Natural killer cell (primary cell): ENCODE results near the gene SEC61B. TPM values are rescaled to one million over a fixed set of nuclear protein-coding genes. Genes with fewer than 3 reads are reported as not detected.
"Not testable (repeated sequence)": the region's sequence is repeated elsewhere in the genome, so short reads cannot be mapped to it uniquely, and the experiment has no call there.

Experiments used
- ATAC-seq, 3 donors: fragments of 150-1000 bp in 2 of 3; fragments of 200-7000 bp in 1 of 3; cut with Tn5 transposase; 1 replicate in 1 of 3; 2 replicates in 2 of 3; pipeline ENCODE4 v1.10.0; 2021; ENCODE audit warnings: mild to moderate bottlenecking in 2 of 3, moderate library complexity in 2 of 3
- DNase-seq, 2 donors: peaks; one replicate each; pipeline versions ENCODE4 v3.0.0 to v3.0.0-alpha.2; 2013 to 2021; ENCODE audit warnings: mixed read lengths in 1 of 2
- H3K27ac ChIP-seq: one replicate; pipeline ENCODE4 v1.5.1; 2013; ENCODE audit warnings: mild to moderate bottlenecking, low read length
- H3K27me3 ChIP-seq: one replicate; pipeline ENCODE4 v1.6.1; 2013; ENCODE audit warnings: low read length; ENCODE audit not compliant: control insufficient read depth, insufficient read depth
- H3K36me3 ChIP-seq: one replicate; pipeline ENCODE4 v1.6.1; 2013; ENCODE audit warnings: low read length; ENCODE audit not compliant: control insufficient read depth, insufficient read depth
- H3K4me1 ChIP-seq: one replicate; pipeline ENCODE4 v1.6.1; 2013; ENCODE audit warnings: low read length; ENCODE audit not compliant: control insufficient read depth, insufficient read depth
- H3K4me3 ChIP-seq: one replicate; pipeline ENCODE4 v1.5.1; 2013; ENCODE audit warnings: low read length
- H3K9me3 ChIP-seq: one replicate; pipeline ENCODE4 v1.6.1; 2013; ENCODE audit warnings: low read length; ENCODE audit not compliant: control insufficient read depth, insufficient read depth
- H3K27ac Mint-ChIP-seq, 2 donors: one replicate each; pipeline ENCODE4 v1.8.0; 2022; ENCODE audit warnings: mild to moderate bottlenecking in 2 of 2, mixed read lengths in 2 of 2, moderate library complexity in 1 of 2
- H3K27me3 Mint-ChIP-seq, 2 donors: one replicate each; pipeline ENCODE4 v1.8.0; 2022; ENCODE audit warnings: low read depth in 2 of 2, mixed read lengths in 2 of 2
- H3K36me3 Mint-ChIP-seq: one replicate; pipeline ENCODE4 v1.8.0; 2022; ENCODE audit warnings: mixed read lengths
- H3K4me1 Mint-ChIP-seq, 2 donors: one replicate each; pipeline ENCODE4 v1.8.0; 2022; ENCODE audit warnings: mixed read lengths in 2 of 2
- H3K4me3 Mint-ChIP-seq: one replicate; pipeline ENCODE4 v1.8.0; 2022; ENCODE audit warnings: mild to moderate bottlenecking, moderate library complexity, mixed read lengths
- H3K9me3 Mint-ChIP-seq, 2 donors: one replicate each; pipeline ENCODE4 v1.8.0; 2022; ENCODE audit warnings: mixed read lengths in 2 of 2
- WGBS: methylation state at CpG from one replicate; pipeline ENCODE4 v1.1.7; 2013; ENCODE audit warnings: missing lambda C conversion rate; ENCODE audit not compliant: insufficient coverage; 5-methylcytosine and 5-hydroxymethylcytosine counted together
- intact Hi-C: fragments of 100-400 bp; cut with micrococcal nuclease; formaldehyde crosslinking; loops from one replicate; pipeline ENCODE4 v1.14.2; 2022
- total RNA-seq, 4 donors: library from RNA; stranded (reverse); fragments of 120-200 nt in 1 of 4; gene quantifications; one replicate each; pipeline versions ENCODE4 v1.2.3 to v1.2.4, GENCODE V29; 2013 to 2022
- TF ChIP-seq, protein P1 (sequence below): fragments of 200-600 bp; IDR thresholded peaks from one replicate; pipeline ENCODE4 v1.8.0; 2022; ENCODE audit warnings: antibody characterized with exemption

Gene SEC61B
- total RNA-seq, 3 donors from 2014 or later (not counting 1 experiment from before 2014, with no cell fraction given), result 78.9 to 95.1 (median 93.8) TPM

GRCh38 chr9:99235926-99236634 is 14.0 kb downstream of the SEC61B start:
- Mint-ChIP-seq H3K36me3 (no peaks in the 10 kb centered on the region), H3K4me1 (peaks cover 8 to 13% of the 10 kb centered on the region in 2 donors), H3K9me3 (no peaks in the 10 kb centered on the region), H3K27ac (peak overlapping the region; percentile 62 to 80), H3K27me3 (no peaks in the 10 kb centered on the region), H3K4me3 (no peak overlapping the region)
- peaks cover 25% of the 10 kb centered on the region for H3K36me3 ChIP-seq
- intact Hi-C loops, result no loop called here
- no peaks in the 10 kb centered on the region for H3K9me3 ChIP-seq
- peaks cover 4% of the 10 kb centered on the region for H3K4me1 ChIP-seq
- TF ChIP-seq, protein P1, sequence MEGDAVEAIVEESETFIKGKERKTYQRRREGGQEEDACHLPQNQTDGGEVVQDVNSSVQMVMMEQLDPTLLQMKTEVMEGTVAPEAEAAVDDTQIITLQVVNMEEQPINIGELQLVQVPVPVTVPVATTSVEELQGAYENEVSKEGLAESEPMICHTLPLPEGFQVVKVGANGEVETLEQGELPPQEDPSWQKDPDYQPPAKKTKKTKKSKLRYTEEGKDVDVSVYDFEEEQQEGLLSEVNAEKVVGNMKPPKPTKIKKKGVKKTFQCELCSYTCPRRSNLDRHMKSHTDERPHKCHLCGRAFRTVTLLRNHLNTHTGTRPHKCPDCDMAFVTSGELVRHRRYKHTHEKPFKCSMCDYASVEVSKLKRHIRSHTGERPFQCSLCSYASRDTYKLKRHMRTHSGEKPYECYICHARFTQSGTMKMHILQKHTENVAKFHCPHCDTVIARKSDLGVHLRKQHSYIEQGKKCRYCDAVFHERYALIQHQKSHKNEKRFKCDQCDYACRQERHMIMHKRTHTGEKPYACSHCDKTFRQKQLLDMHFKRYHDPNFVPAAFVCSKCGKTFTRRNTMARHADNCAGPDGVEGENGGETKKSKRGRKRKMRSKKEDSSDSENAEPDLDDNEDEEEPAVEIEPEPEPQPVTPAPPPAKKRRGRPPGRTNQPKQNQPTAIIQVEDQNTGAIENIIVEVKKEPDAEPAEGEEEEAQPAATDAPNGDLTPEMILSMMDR, result no peak
- 12% methylated on average over 4 of the region's 7 CpGs for WGBS
- no peaks in the 10 kb centered on the region for H3K27me3 ChIP-seq
- peak overlapping the region; percentile 62 for H3K27ac ChIP-seq
- no peak overlapping the region for H3K4me3 ChIP-seq
- peak in 1 of 2 donors; percentile 14 for DNase-seq
- ATAC-seq, result peak; percentile 65 to 76 (median 74)

DNA sequence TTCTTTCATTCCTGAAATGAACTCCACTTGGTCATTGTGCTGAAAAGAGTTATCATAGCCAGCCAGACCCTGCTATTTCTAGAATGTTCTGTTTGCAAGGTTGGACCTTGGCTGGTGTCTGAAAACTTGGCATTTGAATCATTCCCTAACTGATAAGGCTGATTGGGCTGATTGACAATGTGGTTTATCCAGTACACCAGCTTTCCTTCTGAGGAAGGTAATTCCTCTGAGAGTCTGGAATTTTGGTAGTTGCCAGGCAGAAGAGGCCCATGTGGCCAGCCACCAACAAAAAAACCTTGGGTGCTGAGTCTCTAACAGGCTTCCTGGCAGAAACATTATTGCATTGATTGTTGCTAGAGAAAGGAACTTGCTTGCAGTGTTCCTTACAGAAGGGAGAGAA is 15.3 kb downstream of the SEC61B start:
- intact Hi-C loops, result no loop called here
- H3K4me1 Mint-ChIP-seq, result peaks cover 8% of the 10 kb centered on the region in 2 donors
- H3K27ac ChIP-seq, result no peak overlapping the region
- H3K36me3 ChIP-seq, result peaks cover 13% of the 10 kb centered on the region
- DNase-seq (no peak), ATAC-seq (no peak)
- peaks cover 4% of the 10 kb centered on the region for H3K4me1 ChIP-seq
- H3K36me3 Mint-ChIP-seq, result no peaks in the 10 kb centered on the region
- no peaks in the 10 kb centered on the region for H3K27me3 ChIP-seq
- H3K27me3 Mint-ChIP-seq, result no peaks in the 10 kb centered on the region
- no peaks in the 10 kb centered on the region for H3K9me3 ChIP-seq
- TF ChIP-seq, protein P1, result no peak
- H3K4me3 Mint-ChIP-seq, result no peak overlapping the region
- peak overlapping the region in 1 of 2 donors; percentile 80 for H3K27ac Mint-ChIP-seq
- H3K4me3 ChIP-seq, result no peak overlapping the region
- H3K9me3 Mint-ChIP-seq, result no peaks in the 10 kb centered on the region

DNA sequence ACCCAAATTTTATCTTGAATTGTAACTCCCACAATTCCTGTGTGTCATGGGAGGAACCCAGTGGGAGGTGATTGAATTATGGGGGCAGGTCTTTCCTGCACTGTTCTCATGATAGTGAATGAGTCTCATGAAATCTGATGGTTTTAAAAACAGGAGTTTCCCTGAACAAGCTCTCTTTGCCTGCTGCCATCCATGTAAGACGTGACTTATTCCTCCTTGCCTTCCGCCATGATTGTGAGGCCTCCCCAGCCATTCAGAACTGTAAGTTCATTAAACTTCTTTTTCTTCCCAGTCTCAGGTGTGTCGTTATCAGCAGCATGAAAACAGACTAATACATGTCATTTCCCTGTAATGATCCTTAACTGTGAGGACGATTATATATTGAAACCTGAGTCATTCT is 15.8 kb downstream of the SEC61B start:
- H3K27ac Mint-ChIP-seq, H3K4me3 Mint-ChIP-seq, H3K27me3 ChIP-seq, H3K4me1 ChIP-seq, H3K9me3 ChIP-seq, H3K27me3 Mint-ChIP-seq, H3K27ac ChIP-seq, H3K4me3 ChIP-seq, H3K36me3 Mint-ChIP-seq, ATAC-seq, H3K4me1 Mint-ChIP-seq, H3K36me3 ChIP-seq, H3K9me3 Mint-ChIP-seq, DNase-seq, intact Hi-C loops: not testable (repeated sequence)
- WGBS, result 97% methylated on average over 4 of the region's 4 CpGs

DNA sequence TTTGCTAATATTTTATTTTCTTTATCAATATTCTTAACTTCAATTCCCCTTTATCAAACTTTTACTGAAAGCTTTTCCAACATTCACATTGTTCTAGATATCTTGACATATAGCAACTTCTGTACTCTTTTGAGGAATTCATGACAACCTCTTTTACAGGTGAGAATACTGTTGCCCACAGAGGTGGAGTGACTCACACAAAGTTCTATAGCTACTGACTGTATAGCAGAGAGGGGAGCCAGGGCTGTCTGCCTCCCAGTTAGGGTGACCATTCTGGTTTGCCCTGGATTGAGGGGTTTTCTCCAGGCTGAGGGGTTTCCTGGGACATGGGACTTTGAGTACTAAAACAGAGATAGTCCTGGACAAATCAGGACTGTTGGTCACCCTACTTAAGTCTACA is 16.2 kb downstream of the SEC61B start:
- Histone ChIP-seq H3K9me3 (no peaks in the 10 kb centered on the region), H3K27ac (no peak overlapping the region), H3K36me3 (peaks cover 8% of the 10 kb centered on the region), H3K27me3 (no peaks in the 10 kb centered on the region), H3K4me1 (peaks cover 4% of the 10 kb centered on the region), H3K4me3 (no peak overlapping the region)
- Mint-ChIP-seq H3K27ac (no peak overlapping the region), H3K4me1 (peaks cover 8% of the 10 kb centered on the region in 2 donors), H3K27me3 (no peaks in the 10 kb centered on the region), H3K9me3 (no peaks in the 10 kb centered on the region), H3K36me3 (no peaks in the 10 kb centered on the region), H3K4me3 (no peak overlapping the region)
- ATAC-seq (no peak), DNase-seq (no peak)
- TF ChIP-seq, protein P1, result no peak
- intact Hi-C loops, result no loop called here
